GM12872 (cell line): ENCODE data around the gene TENM3.

Source experiments
- TF ChIP-seq, protein P1 (sequence below): IDR thresholded peaks from 3 replicates; pipeline ENCODE4 v1.5.1; 2011; ENCODE audit warnings: low read depth, mild to moderate bottlenecking, low read length, moderate library complexity; ENCODE audit not compliant: insufficient read depth

The TENM3 gene

DNA sequence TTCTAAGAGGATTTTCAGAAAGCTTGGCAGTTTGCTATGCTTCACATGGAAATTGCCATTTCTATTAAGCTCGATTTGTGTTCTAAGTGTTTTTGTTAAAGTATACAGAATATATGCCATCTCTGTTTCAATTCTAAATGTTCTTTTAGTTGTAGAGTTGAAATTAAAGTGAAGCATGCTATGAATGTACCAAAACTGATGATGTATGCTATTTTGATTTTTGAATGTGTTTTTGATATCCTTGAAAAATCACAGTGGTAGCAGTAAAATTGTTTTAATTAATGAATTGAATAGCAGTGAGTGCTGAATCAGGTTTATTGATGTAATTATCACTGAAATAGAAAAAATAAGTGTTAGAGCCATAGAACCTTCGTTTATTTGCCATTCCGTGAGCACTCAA is 110.9 kb downstream of the TENM3 start:
- TF ChIP-seq, protein P1, sequence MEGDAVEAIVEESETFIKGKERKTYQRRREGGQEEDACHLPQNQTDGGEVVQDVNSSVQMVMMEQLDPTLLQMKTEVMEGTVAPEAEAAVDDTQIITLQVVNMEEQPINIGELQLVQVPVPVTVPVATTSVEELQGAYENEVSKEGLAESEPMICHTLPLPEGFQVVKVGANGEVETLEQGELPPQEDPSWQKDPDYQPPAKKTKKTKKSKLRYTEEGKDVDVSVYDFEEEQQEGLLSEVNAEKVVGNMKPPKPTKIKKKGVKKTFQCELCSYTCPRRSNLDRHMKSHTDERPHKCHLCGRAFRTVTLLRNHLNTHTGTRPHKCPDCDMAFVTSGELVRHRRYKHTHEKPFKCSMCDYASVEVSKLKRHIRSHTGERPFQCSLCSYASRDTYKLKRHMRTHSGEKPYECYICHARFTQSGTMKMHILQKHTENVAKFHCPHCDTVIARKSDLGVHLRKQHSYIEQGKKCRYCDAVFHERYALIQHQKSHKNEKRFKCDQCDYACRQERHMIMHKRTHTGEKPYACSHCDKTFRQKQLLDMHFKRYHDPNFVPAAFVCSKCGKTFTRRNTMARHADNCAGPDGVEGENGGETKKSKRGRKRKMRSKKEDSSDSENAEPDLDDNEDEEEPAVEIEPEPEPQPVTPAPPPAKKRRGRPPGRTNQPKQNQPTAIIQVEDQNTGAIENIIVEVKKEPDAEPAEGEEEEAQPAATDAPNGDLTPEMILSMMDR: no peak

DNA sequence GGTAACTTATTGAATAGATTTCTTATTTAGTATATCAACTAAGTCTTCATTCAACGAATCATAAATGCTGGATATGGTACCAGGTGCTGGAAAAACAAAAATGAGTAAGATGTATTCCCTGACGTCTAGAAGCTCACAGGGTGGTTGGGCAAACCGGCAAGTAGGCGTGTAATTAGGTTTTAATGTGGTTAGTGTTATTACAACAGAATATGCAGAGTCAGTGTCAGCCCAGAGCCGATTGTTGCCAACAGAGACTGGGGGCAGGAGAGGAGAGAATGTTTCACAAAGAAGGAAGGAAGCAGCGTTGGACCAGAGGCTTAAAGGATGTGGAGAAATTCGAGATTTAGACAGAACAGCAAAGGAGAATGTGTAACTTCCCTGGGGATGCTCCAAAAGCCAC is 111.7 kb downstream of the TENM3 start:
- TF ChIP-seq, protein P1: no peak

DNA sequence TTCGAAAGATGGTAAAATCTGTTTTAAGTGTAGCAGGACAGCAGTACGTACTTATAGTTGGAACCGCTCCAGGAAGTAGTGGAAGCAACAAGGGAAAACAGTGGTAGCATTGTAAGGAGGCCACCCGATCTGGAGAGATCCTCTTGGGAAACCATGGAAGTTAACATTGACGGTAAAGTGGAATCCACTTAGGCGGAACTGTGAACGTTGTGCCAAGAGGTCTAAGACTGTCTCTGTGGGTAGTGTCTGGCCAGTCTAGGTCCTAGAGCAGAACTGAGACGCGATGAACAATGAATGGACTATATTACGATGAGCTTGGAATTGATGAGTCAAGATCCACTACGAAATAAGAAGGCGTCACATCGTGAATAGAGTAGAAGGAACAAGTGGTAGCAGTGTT is 124.0 kb downstream of the TENM3 start:
- TF ChIP-seq, protein P1: no peak

DNA sequence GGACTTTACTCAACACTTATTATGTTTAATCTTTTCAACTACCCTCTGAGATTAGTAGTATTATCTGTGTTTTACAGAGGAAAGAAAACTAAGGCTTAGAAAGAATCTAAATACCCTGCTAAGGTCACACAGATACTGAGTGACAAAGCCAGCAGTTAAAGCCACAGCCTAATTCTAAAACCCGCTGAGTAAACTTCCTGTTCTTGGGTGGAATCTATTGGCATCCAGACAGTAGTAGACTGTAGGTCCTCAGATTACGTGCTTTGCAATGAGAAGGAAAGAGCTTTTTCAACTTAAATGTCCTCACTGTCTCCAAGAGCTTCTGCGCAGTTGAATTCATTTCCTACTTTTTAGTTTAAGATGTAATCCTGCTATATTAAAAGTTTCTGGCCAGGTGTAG is 126.0 kb downstream of the TENM3 start:
- TF ChIP-seq, protein P1: no peak

DNA sequence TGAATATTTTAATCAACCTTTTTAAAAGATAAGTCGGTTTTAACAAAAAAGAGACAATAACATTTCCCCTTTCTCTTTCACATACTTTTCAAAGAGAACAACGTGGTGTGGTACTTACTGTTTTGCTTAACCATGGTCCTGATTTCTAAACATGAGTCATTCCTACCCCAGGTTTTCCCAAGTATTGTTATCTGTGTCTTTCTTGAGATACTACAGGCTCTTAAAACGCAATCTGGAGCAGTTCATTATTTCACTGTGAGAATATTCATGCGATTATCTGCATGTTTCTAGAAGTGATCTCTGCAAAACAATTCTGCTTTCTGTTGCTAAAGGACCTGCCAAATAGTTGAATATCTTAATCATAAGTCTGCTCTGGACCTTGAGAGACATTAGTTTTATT is 127.3 kb downstream of the TENM3 start:
- TF ChIP-seq, protein P1: no peak

DNA sequence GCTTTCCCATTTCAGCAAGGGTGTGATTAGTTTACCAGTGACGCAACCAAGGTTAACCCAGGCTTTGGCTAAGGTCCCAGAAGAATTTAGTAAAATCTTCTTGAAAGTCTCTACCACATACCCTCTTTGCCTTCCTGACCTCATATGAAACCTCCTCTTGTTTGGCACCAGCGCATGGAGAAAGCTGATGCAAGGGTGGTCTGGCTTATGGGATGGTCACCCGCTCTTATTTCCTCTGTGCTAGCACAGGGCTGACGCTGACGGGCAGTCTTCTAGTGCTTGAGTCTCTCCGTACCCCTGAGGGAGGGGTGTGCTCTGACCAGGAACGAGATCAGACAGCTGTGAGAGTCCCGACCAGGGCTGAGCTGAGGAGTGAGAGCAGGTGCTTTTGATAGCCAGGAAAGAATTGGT is 137.6 kb downstream of the TENM3 start:
- TF ChIP-seq, protein P1: no peak

DNA sequence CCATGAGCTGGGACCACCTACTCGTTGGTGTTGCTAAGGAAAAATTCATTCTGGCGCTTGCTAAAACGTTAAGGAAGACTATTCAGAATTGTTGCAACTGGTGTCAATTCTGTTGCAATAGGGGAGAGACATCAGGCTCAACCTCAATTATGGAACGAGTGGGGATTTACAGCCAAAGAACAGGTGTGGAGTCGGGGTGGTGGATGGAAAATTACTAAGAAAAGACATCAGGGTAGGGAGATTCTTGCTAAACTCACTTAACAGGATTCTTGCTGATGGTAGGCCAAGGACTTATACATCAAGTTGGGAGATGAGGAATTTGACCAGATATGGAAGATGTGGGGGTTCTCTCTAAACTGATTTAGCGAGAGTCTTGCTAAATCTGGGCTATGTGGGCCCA is 139.7 kb downstream of the TENM3 start:
- TF ChIP-seq, protein P1: no peak

DNA sequence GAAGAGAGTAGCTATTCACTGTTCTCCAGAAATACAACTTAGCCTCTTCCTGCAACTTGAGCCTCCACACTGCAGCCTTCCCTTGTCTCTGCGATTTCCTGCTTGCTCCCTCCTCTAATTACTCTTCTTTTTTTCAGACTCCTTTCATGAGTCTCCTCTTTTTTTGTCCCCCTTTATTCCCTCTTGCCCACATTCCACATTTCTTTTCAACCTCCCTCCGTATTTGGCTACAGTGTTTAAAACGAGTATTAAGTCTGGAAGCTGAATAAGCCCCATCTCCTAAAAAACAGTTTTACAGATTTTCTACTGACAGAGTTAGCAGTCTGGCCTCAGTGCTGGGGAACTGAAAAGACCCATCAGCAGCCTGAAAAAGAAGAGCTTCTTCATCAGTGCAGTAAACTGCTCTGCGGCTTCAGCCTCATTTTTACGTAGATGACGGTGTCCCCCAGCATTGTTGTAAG is 141.5 kb downstream of the TENM3 start:
- TF ChIP-seq, protein P1: no peak
